Measurements from ENCODE around the gene FHL1. TPM values are rescaled to one million over a fixed set of nuclear protein-coding genes. Genes with fewer than 3 reads are reported as not detected.

FHL1 gene
- total RNA-seq, 1 donor from 2014 or later = 55.3 TPM

GRCh38 chrX:136186023-136186413, 38.7 kb downstream of the FHL1 start:
- no peak for DNase-seq (ENCODE audit: extremely low spot score, unreplicated experiment)
- no peaks in the 10 kb centered on the region for H3K27me3 Mint-ChIP-seq
- TF ChIP-seq, protein P1, sequence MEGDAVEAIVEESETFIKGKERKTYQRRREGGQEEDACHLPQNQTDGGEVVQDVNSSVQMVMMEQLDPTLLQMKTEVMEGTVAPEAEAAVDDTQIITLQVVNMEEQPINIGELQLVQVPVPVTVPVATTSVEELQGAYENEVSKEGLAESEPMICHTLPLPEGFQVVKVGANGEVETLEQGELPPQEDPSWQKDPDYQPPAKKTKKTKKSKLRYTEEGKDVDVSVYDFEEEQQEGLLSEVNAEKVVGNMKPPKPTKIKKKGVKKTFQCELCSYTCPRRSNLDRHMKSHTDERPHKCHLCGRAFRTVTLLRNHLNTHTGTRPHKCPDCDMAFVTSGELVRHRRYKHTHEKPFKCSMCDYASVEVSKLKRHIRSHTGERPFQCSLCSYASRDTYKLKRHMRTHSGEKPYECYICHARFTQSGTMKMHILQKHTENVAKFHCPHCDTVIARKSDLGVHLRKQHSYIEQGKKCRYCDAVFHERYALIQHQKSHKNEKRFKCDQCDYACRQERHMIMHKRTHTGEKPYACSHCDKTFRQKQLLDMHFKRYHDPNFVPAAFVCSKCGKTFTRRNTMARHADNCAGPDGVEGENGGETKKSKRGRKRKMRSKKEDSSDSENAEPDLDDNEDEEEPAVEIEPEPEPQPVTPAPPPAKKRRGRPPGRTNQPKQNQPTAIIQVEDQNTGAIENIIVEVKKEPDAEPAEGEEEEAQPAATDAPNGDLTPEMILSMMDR (conservative IDR thresholded peaks at IDR 0.05) = no peak
- no peak overlapping the region for H3K4me3 Mint-ChIP-seq
- H3K4me1 Mint-ChIP-seq (ENCODE audit: unreplicated experiment) = no peaks in the 10 kb centered on the region
- no peak overlapping the region for H3K27ac Mint-ChIP-seq
- no peaks in the 10 kb centered on the region for H3K9me3 Mint-ChIP-seq
- no peaks in the 10 kb centered on the region for H3K36me3 Mint-ChIP-seq

- Mint-ChIP-seq H3K27me3 (no peaks in the 10 kb centered on the region), H3K36me3 (no peaks in the 10 kb centered on the region), H3K4me1 (ENCODE audit: unreplicated experiment) (no peaks in the 10 kb centered on the region), H3K9me3 (no peaks in the 10 kb centered on the region), H3K4me3 (no peak overlapping the region), H3K27ac (no peak overlapping the region)
- TF ChIP-seq, protein P1 (conservative IDR thresholded peaks at IDR 0.05) = no peak
- DNase-seq (ENCODE audit: extremely low spot score, unreplicated experiment) = no peak
Measured at GRCh38 chrX:136189222-136189621, 41.9 kb downstream of the FHL1 start.

- H3K9me3 Mint-ChIP-seq = no peaks in the 10 kb centered on the region
- no peak overlapping the region for H3K4me3 Mint-ChIP-seq
- no peaks in the 10 kb centered on the region for H3K4me1 Mint-ChIP-seq (ENCODE audit: unreplicated experiment)
- TF ChIP-seq, protein P1 (conservative IDR thresholded peaks at IDR 0.05) = no peak
- no peak overlapping the region for H3K27ac Mint-ChIP-seq
- H3K27me3 Mint-ChIP-seq = no peaks in the 10 kb centered on the region
- H3K36me3 Mint-ChIP-seq = no peaks in the 10 kb centered on the region
- no peak for DNase-seq (ENCODE audit: extremely low spot score, unreplicated experiment)
Measured at GRCh38 chrX:136190038-136190713, 42.8 kb downstream of the FHL1 start.

DNA sequence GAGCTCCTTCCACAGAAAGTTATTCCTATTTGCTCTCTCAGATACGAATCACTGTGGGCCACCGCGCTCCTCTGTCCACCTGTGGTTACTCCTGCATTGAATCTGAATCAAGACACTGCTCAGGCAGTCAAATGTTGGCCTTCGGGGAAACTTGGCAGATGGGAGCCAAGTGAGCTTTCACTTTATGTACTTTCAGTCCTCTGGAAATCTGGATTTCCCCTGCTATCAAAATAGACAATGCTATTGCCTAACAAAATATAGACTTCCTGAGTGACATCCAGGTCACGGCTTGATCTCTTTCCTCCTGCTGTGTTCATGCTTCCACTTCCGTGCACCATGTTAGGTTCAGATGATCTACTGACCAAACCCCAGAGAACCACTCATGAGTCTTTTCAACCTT, 43.8 kb downstream of the FHL1 start:
- H3K9me3 Mint-ChIP-seq = no peaks in the 10 kb centered on the region
- H3K27me3 Mint-ChIP-seq = no peaks in the 10 kb centered on the region
- TF ChIP-seq, protein P1 (conservative IDR thresholded peaks at IDR 0.05) = no peak
- no peak for DNase-seq (ENCODE audit: extremely low spot score, unreplicated experiment)
- no peaks in the 10 kb centered on the region for H3K4me1 Mint-ChIP-seq (ENCODE audit: unreplicated experiment)
- no peaks in the 10 kb centered on the region for H3K36me3 Mint-ChIP-seq
- H3K4me3 Mint-ChIP-seq = no peak overlapping the region
- H3K27ac Mint-ChIP-seq = no peak overlapping the region

GRCh38 chrX:136192135-136192534, 44.8 kb downstream of the FHL1 start:
- TF ChIP-seq, protein P1 (conservative IDR thresholded peaks at IDR 0.05) = no peak
- H3K27me3 Mint-ChIP-seq = no peaks in the 10 kb centered on the region
- DNase-seq (ENCODE audit: extremely low spot score, unreplicated experiment) = no peak
- H3K9me3 Mint-ChIP-seq = no peaks in the 10 kb centered on the region
- no peak overlapping the region for H3K27ac Mint-ChIP-seq
- H3K4me1 Mint-ChIP-seq (ENCODE audit: unreplicated experiment) = no peaks in the 10 kb centered on the region
- no peaks in the 10 kb centered on the region for H3K36me3 Mint-ChIP-seq
- H3K4me3 Mint-ChIP-seq = no peak overlapping the region
